SK-N-SH (cell line): Measurements from ENCODE around the gene RPL18. TPM values are rescaled to one million over a fixed set of nuclear protein-coding genes. Genes with fewer than 3 reads are reported as not detected.

Experiments
- CTCF ChIA-PET: fragments of 300-600, 350-600 bp; formaldehyde crosslinking; extraction: SDS; loops from one replicate; lab custom pipeline; 2021; lab: Yijun Ruan, JAX
- POLR2A ChIA-PET: fragments of 350-600 bp; sonication (Branson Sonifier 250); formaldehyde crosslinking; extraction: SDS; loops from one replicate; lab custom pipeline; 2020; ENCODE audit warnings: antibody characterized with exemption, inconsistent platforms; lab: Yijun Ruan, JAX
- DNase-seq: peaks from one replicate; pipeline ENCODE4 v3.0.0; 2012
- H2AFZ ChIP-seq: fragments of 200-600 bp; sonication (generic); 2 replicates; pipeline ENCODE4 v1.8.1; 2016; ENCODE audit warnings: antibody characterized with exemption, mild to moderate bottlenecking, low read depth
- H3F3A ChIP-seq: fragments of 200-600 bp; sonication (generic); replicated peaks from 2 replicates; pipeline ENCODE3; 2016; ENCODE audit warnings: antibody characterized with exemption, mild to moderate bottlenecking; ENCODE audit not compliant: insufficient read depth
- H3K27ac ChIP-seq, 2 experiments: fragments of 200-500 bp in 1 of 2; fragments of 200-600 bp in 1 of 2; sonication (Bioruptor generic) in 1 of 2; sonication (generic), shearing (Covaris generic) in 1 of 2; 2 replicates each; pipeline versions ENCODE4 v1.5.1 to v1.6.1; 2014 to 2016; ENCODE audit warnings: low read depth in 2 of 2, inconsistent platforms in 1 of 2, low read length in 1 of 2, mild to moderate bottlenecking in 1 of 2, mixed read lengths in 1 of 2
- H3K27me3 ChIP-seq: fragments of 200-600 bp; sonication (generic), shearing (Covaris generic); 2 replicates; pipeline ENCODE4 v1.6.1; 2016; ENCODE audit warnings: mixed run types; ENCODE audit not compliant: insufficient read depth
- H3K36me3 ChIP-seq, 2 experiments: fragments of 200-500 bp in 1 of 2; fragments of 200-600 bp in 1 of 2; sonication (Bioruptor generic) in 1 of 2; sonication (generic) in 1 of 2; replicated peaks in 1 of 2; 2 replicates each; pipeline versions ENCODE3 to v1.5.1; 2014 to 2016; ENCODE audit warnings: low read length in 1 of 2, mild to moderate bottlenecking in 1 of 2; ENCODE audit not compliant: insufficient read depth in 2 of 2, control insufficient read depth in 1 of 2
- H3K4me1 ChIP-seq, 2 experiments: fragments of 200-500 bp in 1 of 2; fragments of 200-600 bp in 1 of 2; sonication (Bioruptor generic) in 1 of 2; sonication (generic), shearing (Covaris generic) in 1 of 2; 2 replicates each; pipeline versions ENCODE4 v1.5.1 to v1.6.1; 2014 to 2016; ENCODE audit warnings: low read depth in 1 of 2, low read length in 1 of 2, mixed run types in 1 of 2; ENCODE audit not compliant: insufficient read depth in 2 of 2, control insufficient read depth in 1 of 2
- H3K4me2 ChIP-seq: fragments of 200-600 bp; sonication (generic), shearing (Covaris generic); 2 replicates; pipeline ENCODE4 v1.6.1; 2017; ENCODE audit warnings: mixed run types
- H3K4me3 ChIP-seq, 2 experiments: fragments of 200-500 bp in 1 of 2; fragments of 200-600 bp in 1 of 2; sonication (Bioruptor generic) in 1 of 2; sonication (generic), shearing (Covaris generic) in 1 of 2; 2 replicates each; pipeline versions ENCODE4 v1.5.1 to v1.8.1; 2014 to 2016; ENCODE audit warnings: low read depth in 2 of 2, inconsistent platforms in 1 of 2, low read length in 1 of 2, mild to moderate bottlenecking in 1 of 2, mixed read lengths in 1 of 2, moderate library complexity in 1 of 2
- H3K79me2 ChIP-seq: fragments of 200-600 bp; sonication (generic); 2 replicates; pipeline ENCODE4 v1.8.1; 2017; ENCODE audit warnings: mild to moderate bottlenecking; ENCODE audit not compliant: insufficient read depth
- H3K9ac ChIP-seq: fragments of 200-600 bp; sonication (generic); 2 replicates; pipeline ENCODE4 v1.6.1; 2017; ENCODE audit warnings: mixed run types
- H3K9me2 ChIP-seq: fragments of 200-600 bp; sonication (generic); 2 replicates; pipeline ENCODE4 v1.6.1; 2017; ENCODE audit warnings: mixed run types
- H3K9me3 ChIP-seq: fragments of 200-600 bp; sonication (generic); 2 replicates; pipeline ENCODE4 v1.6.1; 2017; ENCODE audit warnings: mixed run types, mild to moderate bottlenecking, moderate library complexity
- H4K20me1 ChIP-seq: fragments of 200-600 bp; sonication (generic); 2 replicates; pipeline ENCODE4 v1.6.1; 2017; ENCODE audit warnings: mild to moderate bottlenecking, mixed run types; ENCODE audit not compliant: insufficient read depth
- CHD2 ChIP-seq: fragments of 150-350 bp; IDR thresholded peaks from 2 replicates; pipeline ENCODE4 v1.6.1; 2018; ENCODE audit warnings: low read length; ENCODE audit not compliant: partially characterized antibody
- ELF1 ChIP-seq: IDR thresholded peaks from 2 replicates; pipeline ENCODE4 v1.4.0; 2012
- EP300 ChIP-seq, 2 experiments: IDR thresholded peaks; 2 replicates each; pipeline versions ENCODE4 v1.4.0 to v1.6.1; 2012; ENCODE audit warnings: borderline replicate concordance in 1 of 2, low read depth in 1 of 2, low read length in 1 of 2
- FOSL2 ChIP-seq: IDR thresholded peaks from 2 replicates; pipeline ENCODE4 v1.4.0; 2012; ENCODE audit warnings: low read depth, mild to moderate bottlenecking, moderate library complexity, borderline replicate concordance
- FOXJ3 ChIP-seq: sonication (generic); formaldehyde crosslinking; IDR thresholded peaks from 2 replicates; pipeline ENCODE4 v1.5.1; 2020; ENCODE audit warnings: mild to moderate bottlenecking, missing genetic modification reagents
- FOXM1 ChIP-seq: IDR thresholded peaks from 2 replicates; pipeline ENCODE4 v1.4.0; 2012; ENCODE audit warnings: low read depth, mild to moderate bottlenecking
- JUND ChIP-seq: IDR thresholded peaks from 2 replicates; pipeline ENCODE4 v1.4.0; 2012
- MXI1 ChIP-seq: IDR thresholded peaks from 2 replicates; pipeline ENCODE4 v1.6.1; 2012; ENCODE audit warnings: mild to moderate bottlenecking, low read depth, low read length, improper control_type of control experiment
- NRF1 ChIP-seq: IDR thresholded peaks from 2 replicates; pipeline ENCODE4 v1.6.1; 2012; ENCODE audit warnings: low read depth, mild to moderate bottlenecking, low read length
- RAD21 ChIP-seq: IDR thresholded peaks from 2 replicates; pipeline ENCODE4 v1.6.1; 2012; ENCODE audit warnings: mild to moderate bottlenecking, low read length
- RCOR1 ChIP-seq: fragments of 150-350 bp; IDR thresholded peaks from 2 replicates; pipeline ENCODE4 v1.6.1; 2017; ENCODE audit warnings: antibody characterized with exemption, low read length
- RFX5 ChIP-seq: IDR thresholded peaks from 2 replicates; pipeline ENCODE4 v1.6.1; 2012; ENCODE audit warnings: mild to moderate bottlenecking, improper control_type of control experiment, low read length
- RXRA ChIP-seq: IDR thresholded peaks from 2 replicates; pipeline ENCODE4 v1.4.0; 2012; ENCODE audit warnings: low read depth, mild to moderate bottlenecking, borderline replicate concordance
- SIN3A ChIP-seq: IDR thresholded peaks from 2 replicates; pipeline ENCODE4 v1.6.1; 2012; ENCODE audit warnings: low read depth, mild to moderate bottlenecking, low read length, moderate library complexity, borderline replicate concordance
- TAF1 ChIP-seq: IDR thresholded peaks from 2 replicates; pipeline ENCODE4 v1.6.1; 2012; ENCODE audit warnings: low read depth, mild to moderate bottlenecking, low read length, moderate library complexity, borderline replicate concordance
- TCF12 ChIP-seq: IDR thresholded peaks from 2 replicates; pipeline ENCODE4 v1.4.0; 2012
- YY1 ChIP-seq: IDR thresholded peaks from 2 replicates; pipeline ENCODE4 v1.4.0; 2012; ENCODE audit warnings: low read depth, mild to moderate bottlenecking
- WGBS: methylation state at CpG from one replicate; pipeline ENCODE4 v1.1.6; 2017; ENCODE audit warnings: low lambda C conversion rate; 5-methylcytosine and 5-hydroxymethylcytosine counted together
- polyA plus RNA-seq, 3 experiments: library from polyadenylated mRNA; depleted of rRNA; stranded (reverse); fragments of >200 nt; gene quantifications; 2 replicates each; pipeline ENCODE4 v1.2.3, GENCODE V29; 2012
- TF ChIP-seq, protein P1 (sequence below): IDR thresholded peaks from 2 replicates; pipeline ENCODE4 v1.4.0; 2012; ENCODE audit warnings: low read depth, borderline replicate concordance
- TF ChIP-seq, protein P2 (sequence below): IDR thresholded peaks from 2 replicates; pipeline ENCODE4 v1.4.0; 2012; ENCODE audit warnings: low read depth
- TF ChIP-seq, protein P3 (sequence below): IDR thresholded peaks from 2 replicates; pipeline ENCODE4 v1.6.1; 2012; ENCODE audit warnings: mild to moderate bottlenecking, low read depth, low read length, moderate library complexity
- TF ChIP-seq, protein P4 (sequence below): fragments of 150-350 bp; IDR thresholded peaks from 2 replicates; pipeline ENCODE4 v1.6.1; 2017; ENCODE audit warnings: antibody characterized with exemption, low read length, low read depth, borderline replicate concordance
- TF ChIP-seq, protein P5 (sequence below): fragments of 150-350 bp; IDR thresholded peaks from 2 replicates; pipeline ENCODE4 v1.6.1; 2016; ENCODE audit warnings: mild to moderate bottlenecking, low read depth, low read length
- TF ChIP-seq, protein P6 (sequence below): fragments of 200-600 bp; sonication (generic); IDR thresholded peaks from 2 replicates; pipeline ENCODE4 v1.6.1; 2017; ENCODE audit warnings: antibody characterized with exemption, mild to moderate bottlenecking, moderate library complexity

RPL18 gene
- polyA plus RNA-seq, 1 of the 3 experiments (the other 2 are of a cell fraction): 2,225 TPM

DNA sequence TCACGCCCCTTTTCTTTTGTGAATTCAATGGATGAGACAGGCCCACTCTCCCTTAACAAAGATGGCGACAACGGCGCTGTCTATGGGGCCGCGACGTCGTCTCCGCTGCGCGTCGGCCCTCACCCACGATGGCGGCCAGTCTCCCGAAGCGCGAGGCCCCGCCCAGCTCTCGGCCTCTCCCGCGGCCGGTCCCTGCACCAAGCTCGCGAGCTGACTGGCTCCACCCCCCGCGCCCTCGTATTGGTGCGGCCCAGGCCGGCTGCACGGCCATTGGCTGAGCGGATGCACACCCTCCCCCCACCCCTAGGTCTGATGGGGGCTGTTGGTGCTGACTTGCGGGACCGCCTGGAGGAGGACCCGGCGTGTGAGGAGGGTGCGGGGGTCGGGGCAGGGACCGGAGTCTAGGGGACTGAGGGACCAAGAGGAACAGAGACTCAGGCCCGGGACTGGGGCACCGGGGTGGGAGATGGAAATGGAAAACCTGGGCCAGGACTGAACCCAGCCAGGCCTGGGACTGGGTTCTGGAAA is 5.2 kb upstream of the RPL18 start:
- H3K36me3 ChIP-seq: peaks cover 3 to 4% of the 10 kb centered on the region in 2 experiments
- CTCF ChIA-PET: interaction anchor here (1.6 to 2.2 kb wide), 2 partner anchors 16 to 35 kb away, joined by 5 to 7 read pairs; no protein-coding TSS in a partner anchor
- no peaks in the 10 kb centered on the region for H3K27me3 ChIP-seq
- peaks cover 22% of the 10 kb centered on the region for H3F3A ChIP-seq
- no peak; the same call in 1 of the 2 replicates for TF ChIP-seq TAF1
- TF ChIP-seq FOXJ3 (CRISPR knock-in tag): no peak
- TF ChIP-seq FOSL2: no peak
- TF ChIP-seq, protein P1, sequence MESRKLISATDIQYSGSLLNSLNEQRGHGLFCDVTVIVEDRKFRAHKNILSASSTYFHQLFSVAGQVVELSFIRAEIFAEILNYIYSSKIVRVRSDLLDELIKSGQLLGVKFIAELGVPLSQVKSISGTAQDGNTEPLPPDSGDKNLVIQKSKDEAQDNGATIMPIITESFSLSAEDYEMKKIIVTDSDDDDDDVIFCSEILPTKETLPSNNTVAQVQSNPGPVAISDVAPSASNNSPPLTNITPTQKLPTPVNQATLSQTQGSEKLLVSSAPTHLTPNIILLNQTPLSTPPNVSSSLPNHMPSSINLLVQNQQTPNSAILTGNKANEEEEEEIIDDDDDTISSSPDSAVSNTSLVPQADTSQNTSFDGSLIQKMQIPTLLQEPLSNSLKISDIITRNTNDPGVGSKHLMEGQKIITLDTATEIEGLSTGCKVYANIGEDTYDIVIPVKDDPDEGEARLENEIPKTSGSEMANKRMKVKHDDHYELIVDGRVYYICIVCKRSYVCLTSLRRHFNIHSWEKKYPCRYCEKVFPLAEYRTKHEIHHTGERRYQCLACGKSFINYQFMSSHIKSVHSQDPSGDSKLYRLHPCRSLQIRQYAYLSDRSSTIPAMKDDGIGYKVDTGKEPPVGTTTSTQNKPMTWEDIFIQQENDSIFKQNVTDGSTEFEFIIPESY: peak; percentile 85; the same call in 1 of the 2 replicates
- no peak for TF ChIP-seq SIN3A
- TF ChIP-seq MXI1: peak; percentile 46; the same call in 1 of the 2 replicates
- TF ChIP-seq RCOR1: no peak
- TF ChIP-seq, protein P2, sequence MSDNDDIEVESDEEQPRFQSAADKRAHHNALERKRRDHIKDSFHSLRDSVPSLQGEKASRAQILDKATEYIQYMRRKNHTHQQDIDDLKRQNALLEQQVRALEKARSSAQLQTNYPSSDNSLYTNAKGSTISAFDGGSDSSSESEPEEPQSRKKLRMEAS: peak; percentile 36; the same call in 1 of the 2 replicates
- no peak for TF ChIP-seq FOXM1
- TF ChIP-seq, protein P3, sequence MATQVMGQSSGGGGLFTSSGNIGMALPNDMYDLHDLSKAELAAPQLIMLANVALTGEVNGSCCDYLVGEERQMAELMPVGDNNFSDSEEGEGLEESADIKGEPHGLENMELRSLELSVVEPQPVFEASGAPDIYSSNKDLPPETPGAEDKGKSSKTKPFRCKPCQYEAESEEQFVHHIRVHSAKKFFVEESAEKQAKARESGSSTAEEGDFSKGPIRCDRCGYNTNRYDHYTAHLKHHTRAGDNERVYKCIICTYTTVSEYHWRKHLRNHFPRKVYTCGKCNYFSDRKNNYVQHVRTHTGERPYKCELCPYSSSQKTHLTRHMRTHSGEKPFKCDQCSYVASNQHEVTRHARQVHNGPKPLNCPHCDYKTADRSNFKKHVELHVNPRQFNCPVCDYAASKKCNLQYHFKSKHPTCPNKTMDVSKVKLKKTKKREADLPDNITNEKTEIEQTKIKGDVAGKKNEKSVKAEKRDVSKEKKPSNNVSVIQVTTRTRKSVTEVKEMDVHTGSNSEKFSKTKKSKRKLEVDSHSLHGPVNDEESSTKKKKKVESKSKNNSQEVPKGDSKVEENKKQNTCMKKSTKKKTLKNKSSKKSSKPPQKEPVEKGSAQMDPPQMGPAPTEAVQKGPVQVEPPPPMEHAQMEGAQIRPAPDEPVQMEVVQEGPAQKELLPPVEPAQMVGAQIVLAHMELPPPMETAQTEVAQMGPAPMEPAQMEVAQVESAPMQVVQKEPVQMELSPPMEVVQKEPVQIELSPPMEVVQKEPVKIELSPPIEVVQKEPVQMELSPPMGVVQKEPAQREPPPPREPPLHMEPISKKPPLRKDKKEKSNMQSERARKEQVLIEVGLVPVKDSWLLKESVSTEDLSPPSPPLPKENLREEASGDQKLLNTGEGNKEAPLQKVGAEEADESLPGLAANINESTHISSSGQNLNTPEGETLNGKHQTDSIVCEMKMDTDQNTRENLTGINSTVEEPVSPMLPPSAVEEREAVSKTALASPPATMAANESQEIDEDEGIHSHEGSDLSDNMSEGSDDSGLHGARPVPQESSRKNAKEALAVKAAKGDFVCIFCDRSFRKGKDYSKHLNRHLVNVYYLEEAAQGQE: no peak
- TF ChIP-seq, protein P4, sequence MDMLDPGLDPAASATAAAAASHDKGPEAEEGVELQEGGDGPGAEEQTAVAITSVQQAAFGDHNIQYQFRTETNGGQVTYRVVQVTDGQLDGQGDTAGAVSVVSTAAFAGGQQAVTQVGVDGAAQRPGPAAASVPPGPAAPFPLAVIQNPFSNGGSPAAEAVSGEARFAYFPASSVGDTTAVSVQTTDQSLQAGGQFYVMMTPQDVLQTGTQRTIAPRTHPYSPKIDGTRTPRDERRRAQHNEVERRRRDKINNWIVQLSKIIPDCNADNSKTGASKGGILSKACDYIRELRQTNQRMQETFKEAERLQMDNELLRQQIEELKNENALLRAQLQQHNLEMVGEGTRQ: no peak
- no peak; the same call in 1 of the 2 replicates for TF ChIP-seq TCF12
- TF ChIP-seq ELF1: no peak
- TF ChIP-seq YY1: peak; percentile 99
- TF ChIP-seq CHD2: peak; percentile 92
- no peak for TF ChIP-seq EP300 (IDR thresholded peaks at IDR 0.05; ENCODE audit: borderline replicate concordance in 1 of 2, low read depth in 1 of 2, low read length in 1 of 2)
- TF ChIP-seq JUND: no peak
- no peak for TF ChIP-seq RAD21
- no peak for TF ChIP-seq RXRA
- TF ChIP-seq, protein P5, sequence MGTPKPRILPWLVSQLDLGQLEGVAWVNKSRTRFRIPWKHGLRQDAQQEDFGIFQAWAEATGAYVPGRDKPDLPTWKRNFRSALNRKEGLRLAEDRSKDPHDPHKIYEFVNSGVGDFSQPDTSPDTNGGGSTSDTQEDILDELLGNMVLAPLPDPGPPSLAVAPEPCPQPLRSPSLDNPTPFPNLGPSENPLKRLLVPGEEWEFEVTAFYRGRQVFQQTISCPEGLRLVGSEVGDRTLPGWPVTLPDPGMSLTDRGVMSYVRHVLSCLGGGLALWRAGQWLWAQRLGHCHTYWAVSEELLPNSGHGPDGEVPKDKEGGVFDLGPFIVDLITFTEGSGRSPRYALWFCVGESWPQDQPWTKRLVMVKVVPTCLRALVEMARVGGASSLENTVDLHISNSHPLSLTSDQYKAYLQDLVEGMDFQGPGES: no peak
- TF ChIP-seq NRF1: no peak
- TF ChIP-seq, protein P6, sequence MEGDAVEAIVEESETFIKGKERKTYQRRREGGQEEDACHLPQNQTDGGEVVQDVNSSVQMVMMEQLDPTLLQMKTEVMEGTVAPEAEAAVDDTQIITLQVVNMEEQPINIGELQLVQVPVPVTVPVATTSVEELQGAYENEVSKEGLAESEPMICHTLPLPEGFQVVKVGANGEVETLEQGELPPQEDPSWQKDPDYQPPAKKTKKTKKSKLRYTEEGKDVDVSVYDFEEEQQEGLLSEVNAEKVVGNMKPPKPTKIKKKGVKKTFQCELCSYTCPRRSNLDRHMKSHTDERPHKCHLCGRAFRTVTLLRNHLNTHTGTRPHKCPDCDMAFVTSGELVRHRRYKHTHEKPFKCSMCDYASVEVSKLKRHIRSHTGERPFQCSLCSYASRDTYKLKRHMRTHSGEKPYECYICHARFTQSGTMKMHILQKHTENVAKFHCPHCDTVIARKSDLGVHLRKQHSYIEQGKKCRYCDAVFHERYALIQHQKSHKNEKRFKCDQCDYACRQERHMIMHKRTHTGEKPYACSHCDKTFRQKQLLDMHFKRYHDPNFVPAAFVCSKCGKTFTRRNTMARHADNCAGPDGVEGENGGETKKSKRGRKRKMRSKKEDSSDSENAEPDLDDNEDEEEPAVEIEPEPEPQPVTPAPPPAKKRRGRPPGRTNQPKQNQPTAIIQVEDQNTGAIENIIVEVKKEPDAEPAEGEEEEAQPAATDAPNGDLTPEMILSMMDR: no peak
- peak; percentile 74 for TF ChIP-seq RFX5
- DNase-seq: peak; percentile 97
- H3K9ac ChIP-seq: peak overlapping the region; percentile 74
- H3K27ac ChIP-seq: peak overlapping the region; percentile 78 to 98
- peaks cover 4 to 26% of the 10 kb centered on the region in 2 experiments; a peak in 2 of 4 replicates for H3K4me1 ChIP-seq
- H3K79me2 ChIP-seq: peaks cover 10% of the 10 kb centered on the region
- H3K4me3 ChIP-seq: peak overlapping the region; percentile 64 to 68
- H3K9me2 ChIP-seq: no peaks in the 10 kb centered on the region
- no peaks in the 10 kb centered on the region for H4K20me1 ChIP-seq
- H3K9me3 ChIP-seq: no peaks in the 10 kb centered on the region
- peak overlapping the region; percentile 98 for H3K4me2 ChIP-seq
- H2AFZ ChIP-seq: peak overlapping the region; percentile 77; the same call in 1 of the 2 replicates
- WGBS: 10% methylated on average over 35 of the region's 40 CpGs
- POLR2A ChIA-PET: interaction anchor here (0.9 to 1.5 kb wide), 5 partner anchors 8 to 27 kb away, joined by 3 to 13 read pairs (median 5); partner anchors contain the start of gene CA11
